ENCODE measurements around the gene TFDP1. TPM values are rescaled to one million over a fixed set of nuclear protein-coding genes. Genes with fewer than 3 reads are reported as not detected.
A peak's percentile ranks its signal among the peaks of the same experiment; 100 is the strongest.

Gene TFDP1
- polyA plus RNA-seq, 3 donors: 30.3 to 54.0 (median 37.6) TPM

DNA sequence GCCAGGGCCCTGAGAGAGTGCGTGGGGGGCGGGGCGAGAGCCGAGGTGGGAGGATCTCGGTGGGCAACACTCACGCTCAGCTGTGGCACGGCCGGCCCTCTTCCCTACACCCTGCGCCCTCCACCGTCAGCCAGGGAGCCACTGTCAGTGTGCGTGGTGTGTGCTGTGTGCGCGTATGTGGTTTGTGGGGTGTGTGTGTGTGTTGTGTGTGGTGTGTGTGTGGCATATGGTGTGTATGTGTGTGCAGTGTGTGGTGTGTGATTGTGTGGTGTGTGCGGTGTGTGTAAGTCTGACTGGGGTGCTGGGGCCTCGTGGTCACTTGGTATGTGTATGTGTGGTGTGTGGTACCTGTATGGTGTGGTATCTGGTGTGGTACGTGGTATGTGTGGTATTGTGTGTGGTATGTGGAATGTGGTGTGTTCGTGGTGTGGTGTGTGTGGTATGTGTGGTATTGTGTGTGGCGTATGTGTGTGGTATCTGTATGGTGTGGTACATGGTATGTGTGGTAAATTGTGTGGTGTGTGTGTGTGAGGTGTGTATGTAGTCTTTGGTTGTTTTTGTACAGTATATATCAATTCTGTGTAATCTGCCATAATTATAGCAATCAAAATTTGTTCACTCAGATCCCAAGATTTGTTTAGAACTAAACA, 87.6 kb downstream of the TFDP1 start:
- Histone ChIP-seq H3K27ac (ENCODE audit: low read depth in 1 of 2, low read length in 2 of 2) (no peak overlapping the region), H2AFZ (ENCODE audit: insufficient read depth, low read depth, low read length, poor library complexity, severe bottlenecking) (no peak overlapping the region), H3K9me3 (replicated peaks in 1 of 2; ENCODE audit: control insufficient read depth in 1 of 2, insufficient read depth in 1 of 2, low read length in 2 of 2) (no peaks in the 10 kb centered on the region), H3K27me3 (ENCODE audit: control insufficient read depth in 2 of 2, insufficient read depth in 2 of 2, low read length in 2 of 2) (no peaks in the 10 kb centered on the region), H3K4me2 (replicated peaks; ENCODE audit: extremely low read depth, low read length, poor library complexity, severe bottlenecking) (no peak overlapping the region), H3K4me3 (replicated peaks in 1 of 3; ENCODE audit: low read depth in 2 of 3, low read length in 3 of 3) (no peak overlapping the region), H3K79me2 (ENCODE audit: insufficient read depth, low read length) (no peaks in the 10 kb centered on the region), H3K36me3 (replicated peaks in 1 of 2; ENCODE audit: control insufficient read depth in 1 of 2, insufficient read depth in 2 of 2, low read length in 2 of 2) (no peaks in the 10 kb centered on the region), H3K9ac (ENCODE audit: insufficient read depth, low read length, poor library complexity, severe bottlenecking) (no peak overlapping the region), H4K20me1 (ENCODE audit: insufficient read depth, low read length) (no peaks in the 10 kb centered on the region), H3K4me1 (ENCODE audit: control insufficient read depth in 1 of 2, insufficient read depth in 2 of 2, low read length in 2 of 2) (no peaks in the 10 kb centered on the region)
- no peaks in the 10 kb centered on the region for H3K4me1 Mint-ChIP-seq
- 84% methylated on average over 14 of the region's 18 CpGs for WGBS (ENCODE audit: insufficient coverage)
- TF ChIP-seq, protein P1, sequence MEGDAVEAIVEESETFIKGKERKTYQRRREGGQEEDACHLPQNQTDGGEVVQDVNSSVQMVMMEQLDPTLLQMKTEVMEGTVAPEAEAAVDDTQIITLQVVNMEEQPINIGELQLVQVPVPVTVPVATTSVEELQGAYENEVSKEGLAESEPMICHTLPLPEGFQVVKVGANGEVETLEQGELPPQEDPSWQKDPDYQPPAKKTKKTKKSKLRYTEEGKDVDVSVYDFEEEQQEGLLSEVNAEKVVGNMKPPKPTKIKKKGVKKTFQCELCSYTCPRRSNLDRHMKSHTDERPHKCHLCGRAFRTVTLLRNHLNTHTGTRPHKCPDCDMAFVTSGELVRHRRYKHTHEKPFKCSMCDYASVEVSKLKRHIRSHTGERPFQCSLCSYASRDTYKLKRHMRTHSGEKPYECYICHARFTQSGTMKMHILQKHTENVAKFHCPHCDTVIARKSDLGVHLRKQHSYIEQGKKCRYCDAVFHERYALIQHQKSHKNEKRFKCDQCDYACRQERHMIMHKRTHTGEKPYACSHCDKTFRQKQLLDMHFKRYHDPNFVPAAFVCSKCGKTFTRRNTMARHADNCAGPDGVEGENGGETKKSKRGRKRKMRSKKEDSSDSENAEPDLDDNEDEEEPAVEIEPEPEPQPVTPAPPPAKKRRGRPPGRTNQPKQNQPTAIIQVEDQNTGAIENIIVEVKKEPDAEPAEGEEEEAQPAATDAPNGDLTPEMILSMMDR (IDR thresholded peaks at IDR 0.05): no peak
- peaks cover 0 to 8% (median 0%) of the 10 kb centered on the region in 7 donors for H3K9me3 Mint-ChIP-seq
- H3K4me3 Mint-ChIP-seq: no peak overlapping the region
- no peaks in the 10 kb centered on the region for H3K36me3 Mint-ChIP-seq
- peak overlapping the region in 1 of 7 donors; percentile 3 for H3K27ac Mint-ChIP-seq
- no peak for DNase-seq
- H3K27me3 Mint-ChIP-seq (ENCODE audit: low read depth in 3 of 3): peaks cover 0 to 2% (median 2%) of the 10 kb centered on the region in 3 donors
- intact Hi-C loops (cut with micrococcal nuclease): no loop called here

Other genes with a start within 250 kb of the TFDP1 start
- gene GRTP1, start 220.6 kb upstream of the TFDP1 start, polyA plus RNA-seq: not detected
- gene ADPRHL1, start 131.3 kb upstream of the TFDP1 start, polyA plus RNA-seq: under 1 TPM; 0.15 to 0.52 (median 0.27) TPM
- 10 to 100 TPM in 1 of 3 donors, 1 to 10 TPM in 2; 3.1 to 16.7 (median 6.1) TPM for gene DCUN1D2, start 94.0 kb upstream of the TFDP1 start, polyA plus RNA-seq
- not detected for gene ATP4B, start 73.4 kb downstream of the TFDP1 start, polyA plus RNA-seq
- not detected for gene GRK1, start 82.5 kb downstream of the TFDP1 start, polyA plus RNA-seq
- gene TMEM255B, start 174.5 kb downstream of the TFDP1 start, polyA plus RNA-seq: 1 to 10 TPM; 5.1 to 7.5 (median 5.9) TPM

Measured in CD14-positive monocyte (primary cell).